ENCODE results near the gene ELMOD2.
"Not testable (repeated sequence)": the region's sequence is repeated elsewhere in the genome, so short reads cannot be mapped to it uniquely, and the experiment has no call there.

The ELMOD2 gene

GRCh38 chr4:140523857-140524742 is at the start of gene ELMOD2:
Gene ELMOD2 (plus strand): TSS chr4:140524168. CDS start chr4:140525429, 1,261 bp downstream.
- peak; percentile 93 for DNase-seq

- no peak for DNase-seq
Measured at GRCh38 chr4:140483445-140483844, 40.5 kb upstream of the ELMOD2 start.

- DNase-seq: no peak
Measured at GRCh38 chr4:140485939-140486338, 38.0 kb upstream of the ELMOD2 start.

GRCh38 chr4:140497405-140497746 is 26.6 kb upstream of the ELMOD2 start:
- DNase-seq: no peak

- no peak for DNase-seq
Measured at GRCh38 chr4:140497747-140498636, 26.0 kb upstream of the ELMOD2 start, which contains the start of gene MGAT4D. Gene MGAT4D (minus strand): TSS chr4:140498293. CDS start chr4:140498222, 71 bp downstream.

GRCh38 chr4:140499391-140499790 is 24.6 kb upstream of the ELMOD2 start:
- no peak for DNase-seq

- no peak for DNase-seq
Measured at GRCh38 chr4:140504261-140504660, 19.7 kb upstream of the ELMOD2 start.

- not testable (repeated sequence) for DNase-seq
Measured at GRCh38 chr4:140513765-140514164, 10.2 kb upstream of the ELMOD2 start.

- no peak for DNase-seq
Measured at GRCh38 chr4:140515423-140515822, 8.5 kb upstream of the ELMOD2 start.

- DNase-seq: no peak
Measured at GRCh38 chr4:140523370-140523856, 555 bp upstream of the ELMOD2 start.

GRCh38 chr4:140529434-140529833 is 5.5 kb downstream of the ELMOD2 start:
- no peak for DNase-seq

- no peak for DNase-seq
Measured at GRCh38 chr4:140533951-140534480, 10.0 kb downstream of the ELMOD2 start.

- DNase-seq: no peak
Measured at GRCh38 chr4:140556372-140557085, 32.6 kb downstream of the ELMOD2 start.

- DNase-seq: no peak
Measured at GRCh38 chr4:140557831-140558435, 34.0 kb downstream of the ELMOD2 start.

- DNase-seq: no peak
Measured at GRCh38 chr4:140559696-140560095, 35.7 kb downstream of the ELMOD2 start.

- no peak for DNase-seq
Measured at GRCh38 chr4:140568507-140569306, 44.7 kb downstream of the ELMOD2 start, which contains the start of gene UCP1. Gene UCP1 (minus strand): TSS chr4:140568961. CDS start chr4:140568729, 232 bp downstream.

- no peak for DNase-seq
Measured at GRCh38 chr4:140569307-140569638, 45.3 kb downstream of the ELMOD2 start.

- DNase-seq: no peak
Measured at GRCh38 chr4:140571620-140572019, 47.7 kb downstream of the ELMOD2 start.

GRCh38 chr4:140575489-140575888 is 51.5 kb downstream of the ELMOD2 start:
- no peak for DNase-seq

GRCh38 chr4:140579278-140579677 is 55.3 kb downstream of the ELMOD2 start:
- DNase-seq: no peak

GRCh38 chr4:140581078-140581477 is 57.1 kb downstream of the ELMOD2 start:
- DNase-seq: no peak

Data from NCI-H1417 treated with DMSO at 0.1 percent for 48 hours (cell line).